GOT3 (cell line): Measurements from ENCODE around the gene FAM50A.
A peak's percentile ranks its signal among the peaks of the same experiment; 100 is the strongest.
"Not testable (repeated sequence)": the region's sequence is repeated elsewhere in the genome, so short reads cannot be mapped to it uniquely, and the experiment has no call there.

Experiments
- DNase-seq: peaks from one replicate; lab custom pipeline; 2025; ENCODE audit warnings: mixed read lengths; lab: John Stamatoyannopoulos, UW

FAM50A gene

DNA sequence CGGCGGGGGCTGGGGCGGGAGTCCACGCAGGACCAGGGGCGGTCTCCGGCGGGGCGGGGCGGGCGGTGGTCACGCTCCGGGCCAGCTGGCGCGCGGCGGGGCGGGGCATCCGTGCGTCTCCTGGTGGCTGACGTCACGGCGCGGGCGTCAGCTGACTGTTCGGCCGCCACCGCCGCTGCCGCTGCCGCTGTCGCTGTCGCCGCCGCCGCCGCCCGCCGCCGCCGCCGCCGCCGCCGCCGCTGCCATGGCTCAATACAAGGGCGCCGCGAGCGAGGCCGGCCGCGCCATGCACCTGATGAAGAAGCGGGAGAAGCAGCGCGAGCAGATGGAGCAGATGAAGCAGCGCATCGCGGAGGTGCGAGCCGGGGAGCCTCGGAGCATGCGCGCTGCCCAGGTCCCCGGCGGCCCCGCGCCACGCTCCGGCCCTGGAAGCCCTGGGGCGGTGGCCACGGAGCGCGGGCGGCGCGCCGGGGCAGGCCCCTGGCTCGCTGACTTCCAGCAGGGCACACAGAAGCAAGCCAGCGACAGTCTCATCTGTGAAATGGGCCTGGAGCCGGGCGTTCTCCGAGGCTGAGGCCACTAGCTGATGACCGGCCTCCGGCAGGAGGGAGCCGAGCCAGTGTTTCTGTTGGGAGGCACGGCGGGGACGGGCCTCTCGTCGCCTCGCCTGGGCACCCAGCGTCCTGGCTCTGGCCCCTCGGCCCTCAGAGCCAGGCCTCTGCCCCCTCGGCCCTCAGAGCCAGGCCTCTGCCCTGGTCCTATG, at the start of gene FAM50A:
TSS of gene FAM50A (plus strand) at position 150 of the 763 bp plus-strand sequence. CDS start at position 245, 95 bp downstream.
- DNase-seq: peak; percentile 33

DNA sequence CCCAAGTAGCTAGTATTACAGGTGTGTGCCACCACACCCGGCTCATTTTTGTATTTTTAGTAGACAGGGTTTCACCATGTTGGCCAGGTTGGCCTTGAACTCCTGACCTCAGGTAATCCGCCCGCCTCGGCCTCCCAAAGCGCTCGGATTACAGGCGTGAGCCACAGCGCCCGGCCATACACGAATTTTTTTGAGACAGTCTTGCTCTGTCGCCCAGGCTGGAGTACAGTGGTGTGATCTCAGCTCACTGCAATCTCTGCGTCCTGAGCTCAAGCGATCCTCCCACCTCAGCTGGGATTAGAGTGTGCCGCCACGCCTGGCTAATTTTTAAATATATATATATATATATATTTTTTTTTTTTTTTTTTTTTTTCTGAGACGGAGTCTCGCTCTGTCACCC, 47.6 kb upstream of the FAM50A start:
- not testable (repeated sequence) for DNase-seq

DNA sequence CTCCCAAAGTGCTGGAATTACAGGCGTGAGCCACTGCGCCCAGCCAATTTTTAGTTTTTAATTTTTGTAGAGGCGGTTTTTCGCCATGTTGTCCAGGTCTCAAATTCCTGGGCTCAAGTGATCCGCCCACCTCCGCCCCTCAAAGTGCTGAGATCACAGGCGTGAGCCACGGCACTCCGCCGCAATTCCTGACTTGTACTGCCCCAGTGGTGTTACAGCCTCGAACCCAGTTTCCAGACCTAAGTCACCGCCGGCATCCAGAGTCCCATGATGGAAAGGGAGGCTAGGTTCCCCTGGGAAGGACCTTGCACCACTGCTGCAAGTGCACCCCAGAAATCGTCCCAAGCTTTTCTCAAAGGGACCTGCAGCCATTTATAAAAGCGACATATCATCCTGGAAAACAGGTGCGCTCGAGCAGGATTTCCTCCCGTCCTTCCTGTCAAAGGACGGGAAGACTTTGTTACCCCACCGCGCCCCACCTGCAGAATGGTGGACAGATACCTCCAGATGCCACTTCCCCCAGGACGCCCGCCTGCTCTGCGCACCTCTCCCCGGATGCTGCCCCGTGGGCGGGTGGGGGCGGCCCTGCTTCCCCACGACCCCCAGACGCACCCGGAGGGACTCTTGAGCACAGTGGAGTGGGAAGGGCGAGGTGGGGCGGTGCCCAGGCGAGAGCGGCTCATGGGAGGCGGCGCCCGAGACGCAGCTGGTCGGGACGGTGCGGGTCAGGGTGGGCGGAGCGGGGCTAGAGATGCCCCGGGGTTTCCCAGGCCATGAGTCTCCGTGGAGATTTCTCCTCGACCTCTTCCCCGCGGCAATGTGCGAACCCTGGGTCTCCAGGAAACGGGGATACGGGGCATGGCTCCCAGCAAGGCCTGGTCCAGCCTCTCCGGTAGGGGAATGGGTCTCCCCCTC, 46.7 kb upstream of the FAM50A start:
- DNase-seq: no peak

- DNase-seq: peak; percentile 89
Measured at GRCh38 chrX:154397888-154398667, 45.9 kb upstream of the FAM50A start, which contains the start of gene RPL10. TSS of gene RPL10 (plus strand) at chrX:154398377. CDS start at chrX:154398520, 143 bp downstream.

GRCh38 chrX:154398668-154399526, 45.0 kb upstream of the FAM50A start:
- DNase-seq: peak; percentile 52

GRCh38 chrX:154399527-154400368, 44.2 kb upstream of the FAM50A start:
- no peak for DNase-seq

- not testable (repeated sequence) for DNase-seq
Measured at GRCh38 chrX:154400369-154400817, 43.5 kb upstream of the FAM50A start.

DNA sequence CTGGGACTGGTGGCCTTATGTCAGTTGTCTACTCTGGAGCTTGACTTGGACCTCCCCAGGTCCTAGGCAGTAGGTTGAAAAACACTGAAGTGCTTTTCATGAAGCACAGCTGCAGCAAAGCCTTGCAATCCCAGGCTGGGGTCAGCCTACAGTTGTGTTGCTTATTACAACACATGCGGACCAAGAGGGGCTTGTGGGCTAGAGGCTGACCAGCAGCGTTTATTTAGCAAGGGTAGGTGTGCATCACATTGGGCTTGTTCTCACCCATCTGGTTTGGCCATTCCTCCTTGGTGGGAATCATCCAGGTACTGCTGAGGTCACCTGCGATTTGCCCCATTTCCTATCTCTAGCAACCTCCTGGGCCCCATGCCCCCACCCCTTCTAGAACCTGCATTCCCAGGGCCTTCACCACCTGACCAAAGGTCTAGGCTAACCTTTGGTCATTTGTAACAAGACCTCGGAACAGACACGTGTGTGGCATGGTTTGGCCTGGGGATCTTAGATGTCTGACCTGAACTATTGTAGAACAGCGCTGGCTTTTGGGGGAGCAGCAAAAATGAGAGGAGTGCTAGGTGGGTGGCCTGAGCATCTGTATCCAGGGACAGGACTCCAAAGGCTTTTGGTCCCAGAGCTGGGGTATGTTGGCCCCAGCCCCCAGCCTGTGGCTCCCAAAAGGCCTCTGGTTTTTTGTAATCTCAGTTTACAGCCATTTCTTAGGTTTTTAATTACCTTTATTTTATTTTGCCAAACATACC, 42.7 kb upstream of the FAM50A start:
- no peak for DNase-seq

DNA sequence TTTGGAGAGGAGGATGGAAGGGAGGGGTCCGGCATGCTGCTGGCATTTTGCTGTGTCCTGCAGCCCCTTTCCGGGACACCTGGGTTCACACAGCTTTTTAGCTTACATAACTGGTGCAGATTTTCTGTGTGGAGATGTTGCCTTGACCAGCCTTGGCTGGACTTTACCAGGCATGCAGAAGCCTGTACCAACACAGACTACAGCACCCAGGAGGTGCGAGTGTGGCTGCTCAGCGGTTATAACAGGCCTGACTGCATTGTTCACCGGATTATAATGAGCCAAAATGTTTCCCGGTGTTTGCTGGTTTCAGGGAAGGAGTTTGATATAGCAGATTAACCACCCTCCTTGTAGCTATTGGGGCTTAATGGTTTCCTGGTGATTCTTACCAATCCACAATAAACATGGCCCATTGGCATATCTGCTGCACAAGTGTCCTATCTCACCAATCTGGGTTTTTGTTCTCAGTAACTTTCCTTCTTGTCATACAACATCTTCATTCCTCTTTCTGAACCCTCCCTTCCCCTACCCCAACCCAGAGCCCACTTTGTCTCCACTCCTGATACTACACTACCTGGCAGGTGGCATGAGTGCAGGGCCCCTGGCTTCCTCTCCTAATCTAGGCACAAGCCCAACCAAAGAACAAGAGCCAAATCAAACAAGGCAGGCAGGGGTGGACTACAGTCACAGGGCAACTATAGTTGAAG, 41.9 kb upstream of the FAM50A start:
- no peak for DNase-seq

GRCh38 chrX:154402622-154403127, 41.3 kb upstream of the FAM50A start:
- no peak for DNase-seq

DNA sequence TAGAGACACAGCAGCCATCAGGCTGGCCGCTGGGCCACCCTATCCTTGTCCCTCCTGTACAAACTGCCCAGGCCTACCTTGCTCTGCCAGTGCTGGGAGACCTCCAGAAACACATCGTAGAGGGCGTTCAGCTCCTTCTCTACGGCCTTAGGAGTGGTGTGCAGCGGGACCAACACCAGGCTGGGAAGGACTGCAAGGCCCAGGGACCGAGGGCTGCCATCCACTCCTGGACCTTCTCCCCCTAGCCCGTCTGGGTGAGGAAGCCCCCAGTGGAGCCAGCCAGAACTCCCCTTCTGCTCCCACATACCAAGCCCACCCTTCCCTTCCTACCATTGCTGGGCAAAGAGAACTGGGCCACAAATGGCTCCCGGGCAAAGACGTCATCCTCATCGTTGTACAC, 40.7 kb upstream of the FAM50A start:
- no peak for DNase-seq

- DNase-seq: no peak
Measured at GRCh38 chrX:154403858-154404257, 40.1 kb upstream of the FAM50A start.

DNA sequence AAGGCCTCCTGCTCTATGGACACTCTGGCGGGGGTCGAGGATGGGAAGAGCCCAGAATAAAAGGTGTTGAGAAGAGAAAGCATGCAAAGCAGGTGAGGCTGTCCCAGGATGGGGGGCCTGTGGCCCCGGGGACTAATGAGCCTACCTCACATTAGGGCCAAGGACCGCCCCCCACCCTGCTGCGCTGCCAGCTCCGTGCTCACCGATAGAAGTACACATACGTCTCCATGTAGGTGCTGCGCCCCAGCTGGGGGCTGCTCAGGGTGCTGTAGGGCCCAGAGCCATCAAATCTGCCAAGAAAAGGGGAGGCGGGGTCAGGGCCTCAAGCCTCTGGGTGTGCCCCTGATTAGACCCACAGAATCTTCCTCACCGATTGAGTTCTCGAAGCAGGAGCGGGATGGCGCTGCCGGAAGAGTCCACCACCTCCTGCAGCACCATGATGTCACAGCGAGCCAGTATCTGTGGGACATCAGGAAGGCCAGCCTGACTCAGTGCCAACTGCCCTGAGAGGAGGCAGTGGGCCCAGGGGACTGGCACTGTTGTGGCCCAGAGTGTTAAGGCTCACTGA, 39.2 kb upstream of the FAM50A start:
- no peak for DNase-seq

GRCh38 chrX:154408659-154409221, 35.2 kb upstream of the FAM50A start:
- no peak for DNase-seq

- peak; percentile 55 for DNase-seq
Measured at GRCh38 chrX:154409222-154409871, 34.6 kb upstream of the FAM50A start, which contains the start of gene DNASE1L1. TSS of gene DNASE1L1 (minus strand) at chrX:154409254. CDS start at chrX:154405568, 3,686 bp downstream.

GRCh38 chrX:154411981-154412340, 32.0 kb upstream of the FAM50A start:
- no peak for DNase-seq

GRCh38 chrX:154412468-154412867, 31.5 kb upstream of the FAM50A start:
- DNase-seq: no peak
